ENCODE data around the gene MSANTD2.
A peak's percentile ranks its signal among the peaks of the same experiment; 100 is the strongest.
"Not testable (repeated sequence)": the region's sequence is repeated elsewhere in the genome, so short reads cannot be mapped to it uniquely, and the experiment has no call there.

Gene MSANTD2

GRCh38 chr11:124770959-124771358 lies 29.2 kb downstream of the MSANTD2 start:
- H3K36me3 Mint-ChIP-seq (ENCODE audit: low read depth) = peaks cover 11% of the 10 kb centered on the region
- H3K4me1 Mint-ChIP-seq (ENCODE audit: low read depth); H3K4me3 Mint-ChIP-seq; H3K27ac Mint-ChIP-seq; H3K27me3 Mint-ChIP-seq (ENCODE audit: low read depth); H3K9me3 Mint-ChIP-seq: not testable (repeated sequence)

GRCh38 chr11:124769806-124770774 lies 30.1 kb downstream of the MSANTD2 start:
- peaks cover 12% of the 10 kb centered on the region for H3K36me3 Mint-ChIP-seq (ENCODE audit: low read depth)
- no peaks in the 10 kb centered on the region for H3K27me3 Mint-ChIP-seq (ENCODE audit: low read depth)
- H3K9me3 Mint-ChIP-seq = no peaks in the 10 kb centered on the region
- H3K4me3 Mint-ChIP-seq = no peak overlapping the region
- H3K4me1 Mint-ChIP-seq (ENCODE audit: low read depth) = peaks cover 2% of the 10 kb centered on the region
- H3K27ac Mint-ChIP-seq = no peak overlapping the region

- peaks cover 12% of the 10 kb centered on the region for H3K36me3 Mint-ChIP-seq (ENCODE audit: low read depth)
- no peaks in the 10 kb centered on the region for H3K9me3 Mint-ChIP-seq
- no peak overlapping the region for H3K4me3 Mint-ChIP-seq
- H3K4me1 Mint-ChIP-seq (ENCODE audit: low read depth) = peaks cover 2% of the 10 kb centered on the region
- no peak overlapping the region for H3K27ac Mint-ChIP-seq
- H3K27me3 Mint-ChIP-seq (ENCODE audit: low read depth) = no peaks in the 10 kb centered on the region
These were observed 31.3 kb downstream of the MSANTD2 start for GRCh38 chr11:124768914-124769313.

DNA sequence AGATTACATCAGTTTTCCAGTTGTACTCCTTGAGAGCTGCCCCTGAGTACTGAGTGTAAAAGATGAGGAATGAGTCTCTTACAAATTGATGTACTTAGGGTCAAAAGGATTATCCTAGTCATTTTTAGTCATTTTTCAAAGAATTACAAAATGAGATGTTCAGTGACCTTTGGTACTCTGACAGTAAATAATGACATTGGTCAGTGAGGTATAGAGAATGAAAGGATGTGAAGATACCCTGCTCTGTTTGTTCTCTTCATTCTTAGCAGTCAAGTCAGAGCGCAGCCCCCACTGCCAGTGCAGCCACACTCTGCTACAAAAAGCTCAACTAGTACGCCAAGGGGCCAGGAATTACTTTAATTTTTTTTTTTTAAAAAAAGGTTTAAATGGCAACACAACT lies 34.0 kb downstream of the MSANTD2 start:
- Mint-ChIP-seq H3K9me3 (no peaks in the 10 kb centered on the region), H3K27ac (no peak overlapping the region), H3K36me3 (ENCODE audit: low read depth) (peaks cover 6% of the 10 kb centered on the region), H3K27me3 (ENCODE audit: low read depth) (peaks cover 10% of the 10 kb centered on the region), H3K4me3 (no peak overlapping the region), H3K4me1 (ENCODE audit: low read depth) (peaks cover 3% of the 10 kb centered on the region)

DNA sequence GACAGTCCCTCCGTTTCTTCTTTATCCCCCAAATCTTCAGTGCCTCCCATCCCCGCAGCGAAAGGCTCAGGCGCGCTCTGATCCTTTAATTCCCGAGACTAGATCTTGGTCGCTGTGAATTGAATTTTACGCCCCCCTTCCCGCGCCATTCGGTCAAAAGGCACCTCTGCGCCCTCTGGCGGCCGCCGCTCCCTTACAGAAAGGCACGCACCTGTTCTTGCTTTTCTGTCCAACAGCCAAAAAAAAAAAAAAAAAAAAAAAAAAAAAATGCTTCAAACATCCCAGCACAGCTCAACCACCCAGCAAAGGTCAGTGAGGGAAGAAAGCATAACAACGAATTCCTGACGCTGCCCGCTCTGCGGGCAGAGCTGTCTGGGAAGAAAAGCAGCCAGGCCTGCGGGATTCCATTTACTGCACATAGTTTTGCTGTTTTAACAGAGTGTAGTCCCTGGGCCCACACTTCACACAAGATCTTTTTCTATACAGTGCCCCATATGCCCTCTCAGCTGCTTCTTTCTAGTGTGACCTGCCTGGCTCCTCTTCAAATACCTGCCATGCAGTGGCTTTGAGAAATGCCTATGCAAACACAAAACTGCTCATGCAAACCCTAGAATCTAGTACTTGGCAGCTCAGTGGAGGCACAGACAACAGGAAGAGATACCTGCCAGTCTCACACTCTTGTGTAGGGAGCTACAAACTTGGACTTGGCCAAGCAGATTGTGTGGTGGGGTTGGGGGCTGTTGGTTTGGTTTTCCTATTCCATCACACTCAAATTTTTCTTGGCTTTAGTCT lies 36.9 kb downstream of the MSANTD2 start:
- Mint-ChIP-seq H3K27me3 (ENCODE audit: low read depth) (peaks cover 36% of the 10 kb centered on the region), H3K9me3 (no peaks in the 10 kb centered on the region), H3K36me3 (ENCODE audit: low read depth) (peaks cover 6% of the 10 kb centered on the region), H3K4me3 (peak overlapping the region; percentile 95), H3K27ac (no peak overlapping the region), H3K4me1 (ENCODE audit: low read depth) (peaks cover 8% of the 10 kb centered on the region)

GRCh38 chr11:124762624-124763155 lies 37.5 kb downstream of the MSANTD2 start:
- peaks cover 43% of the 10 kb centered on the region for H3K27me3 Mint-ChIP-seq (ENCODE audit: low read depth)
- H3K27ac Mint-ChIP-seq = no peak overlapping the region
- peaks cover 11% of the 10 kb centered on the region for H3K4me1 Mint-ChIP-seq (ENCODE audit: low read depth)
- peaks cover 6% of the 10 kb centered on the region for H3K36me3 Mint-ChIP-seq (ENCODE audit: low read depth)
- peak overlapping the region; percentile 95 for H3K4me3 Mint-ChIP-seq
- no peaks in the 10 kb centered on the region for H3K9me3 Mint-ChIP-seq

- Mint-ChIP-seq H3K9me3 (no peaks in the 10 kb centered on the region), H3K4me3 (peak within 1 kb of the TSS; percentile 95), H3K27ac (no peak within 1 kb of the TSS), H3K27me3 (ENCODE audit: low read depth) (peaks cover 48% of the 10 kb centered on the region), H3K4me1 (ENCODE audit: low read depth) (peaks cover 11% of the 10 kb centered on the region), H3K36me3 (ENCODE audit: low read depth) (peaks cover 6% of the 10 kb centered on the region)
These were observed 38.0 kb downstream of the MSANTD2 start, which contains the start of gene ESAM for GRCh38 chr11:124762105-124762623. ESAM (minus strand) TSS chr11:124762290; CDS start chr11:124762154, 136 bp downstream.

GRCh38 chr11:124761301-124762104 lies 38.7 kb downstream of the MSANTD2 start:
- Mint-ChIP-seq H3K4me1 (ENCODE audit: low read depth) (peaks cover 11% of the 10 kb centered on the region), H3K4me3 (peak overlapping the region; percentile 28), H3K27me3 (ENCODE audit: low read depth) (peaks cover 55% of the 10 kb centered on the region), H3K36me3 (ENCODE audit: low read depth) (peaks cover 4% of the 10 kb centered on the region), H3K9me3 (no peaks in the 10 kb centered on the region), H3K27ac (no peak overlapping the region)

GRCh38 chr11:124760806-124761205 lies 39.4 kb downstream of the MSANTD2 start:
- Mint-ChIP-seq H3K4me3 (peak overlapping the region; percentile 21), H3K4me1 (ENCODE audit: low read depth) (peaks cover 11% of the 10 kb centered on the region), H3K27me3 (ENCODE audit: low read depth) (peaks cover 62% of the 10 kb centered on the region), H3K9me3 (no peaks in the 10 kb centered on the region), H3K27ac (no peak overlapping the region), H3K36me3 (ENCODE audit: low read depth) (peaks cover 1% of the 10 kb centered on the region)

DNA sequence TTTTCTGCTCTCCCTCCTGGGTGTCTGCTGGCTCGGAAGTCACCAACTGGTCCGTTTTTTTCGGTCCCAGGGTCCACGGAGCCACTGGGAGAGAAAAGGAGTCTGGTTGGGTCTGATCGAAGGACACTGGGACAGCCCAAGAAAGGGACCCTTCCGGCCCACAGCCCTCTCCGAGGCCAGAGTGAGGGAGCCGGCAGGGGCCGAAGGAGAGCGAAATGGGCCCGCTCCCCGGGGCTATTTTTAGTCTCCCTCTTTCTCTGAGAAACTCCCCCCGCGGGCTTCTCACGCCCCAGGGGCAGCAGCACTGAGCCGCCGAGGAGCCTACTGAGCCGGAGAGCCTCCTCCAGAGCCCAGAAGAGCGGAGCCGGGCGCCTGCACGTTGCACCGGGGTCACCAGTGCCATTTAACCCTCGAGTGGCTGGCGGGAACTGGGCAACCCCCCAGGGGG lies 40.0 kb downstream of the MSANTD2 start:
- H3K4me1 Mint-ChIP-seq (ENCODE audit: low read depth) = peaks cover 11% of the 10 kb centered on the region

GRCh38 chr11:124759266-124760204 lies 40.7 kb downstream of the MSANTD2 start:
- peak overlapping the region; percentile 7 for H3K4me3 Mint-ChIP-seq
- H3K27me3 Mint-ChIP-seq (ENCODE audit: low read depth) = peaks cover 68% of the 10 kb centered on the region
- H3K27ac Mint-ChIP-seq = no peak overlapping the region
- no peaks in the 10 kb centered on the region for H3K9me3 Mint-ChIP-seq
- H3K36me3 Mint-ChIP-seq (ENCODE audit: low read depth) = no peaks in the 10 kb centered on the region
- H3K4me1 Mint-ChIP-seq (ENCODE audit: low read depth) = peaks cover 11% of the 10 kb centered on the region

More for the DNA sequence above, 40.0 kb downstream of the MSANTD2 start:
- Mint-ChIP-seq H3K27ac (no peak overlapping the region), H3K27me3 (ENCODE audit: low read depth) (peaks cover 62% of the 10 kb centered on the region), H3K36me3 (ENCODE audit: low read depth) (no peaks in the 10 kb centered on the region), H3K4me3 (no peak overlapping the region), H3K9me3 (no peaks in the 10 kb centered on the region)

DNA sequence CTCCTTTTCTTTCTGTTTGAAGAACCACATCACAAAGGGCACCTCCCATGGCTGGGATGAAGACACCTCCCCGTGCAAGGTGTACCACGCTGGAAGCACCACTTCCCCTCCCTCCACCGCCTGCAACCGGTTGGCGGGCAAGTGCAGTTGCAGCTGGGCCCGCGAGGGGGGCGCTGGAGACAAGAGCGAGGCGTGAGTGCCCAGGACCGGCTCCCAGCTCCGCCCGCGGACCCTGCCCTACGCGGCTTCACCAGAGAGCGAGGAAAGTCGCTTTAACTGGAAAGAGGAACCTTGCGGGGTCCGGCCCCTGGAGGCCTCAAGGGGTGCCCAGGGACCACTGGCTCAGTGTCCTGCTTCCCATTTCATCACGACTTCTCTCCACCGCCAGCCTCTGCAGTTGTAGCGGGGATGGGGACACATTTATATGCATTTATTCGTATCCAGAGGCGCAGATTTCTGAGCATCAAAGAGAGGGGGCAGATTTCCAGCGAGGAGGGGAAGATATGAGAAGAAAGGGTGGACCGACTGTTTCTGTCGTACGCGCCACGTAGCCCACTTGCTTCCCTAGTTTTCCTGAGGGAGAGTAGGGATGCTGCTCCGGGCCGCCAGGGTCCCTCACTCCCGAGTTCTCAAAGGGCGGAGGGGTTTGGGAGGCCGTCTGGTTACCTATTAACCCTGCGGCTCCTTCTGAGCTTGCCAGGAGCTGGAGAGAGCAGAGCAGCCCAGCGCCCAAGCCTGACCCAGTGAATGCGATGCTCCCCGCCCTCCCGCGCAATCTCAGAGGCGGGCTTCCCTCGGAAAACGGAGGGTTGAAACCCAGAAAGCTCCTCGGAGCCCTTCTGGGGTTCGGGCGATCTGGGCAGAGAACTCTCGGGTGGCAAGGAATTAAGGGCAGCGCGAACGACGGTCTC lies 41.6 kb downstream of the MSANTD2 start:
- H3K27me3 Mint-ChIP-seq (ENCODE audit: low read depth) = peaks cover 70% of the 10 kb centered on the region
- no peaks in the 10 kb centered on the region for H3K36me3 Mint-ChIP-seq (ENCODE audit: low read depth)
- H3K27ac Mint-ChIP-seq = no peak overlapping the region
- H3K4me3 Mint-ChIP-seq = peak overlapping the region; percentile 56
- H3K4me1 Mint-ChIP-seq (ENCODE audit: low read depth) = peaks cover 11% of the 10 kb centered on the region
- H3K9me3 Mint-ChIP-seq = no peaks in the 10 kb centered on the region
